NCI-H2081 (cell line): ENCODE measurements around the gene ELL2.
A peak's percentile ranks its signal among the peaks of the same experiment; 100 is the strongest.

Experiments used
- DNase-seq, 2 experiments: peaks; one replicate each; lab custom pipeline; 2025; lab: John Stamatoyannopoulos, UW

ELL2 gene

DNA sequence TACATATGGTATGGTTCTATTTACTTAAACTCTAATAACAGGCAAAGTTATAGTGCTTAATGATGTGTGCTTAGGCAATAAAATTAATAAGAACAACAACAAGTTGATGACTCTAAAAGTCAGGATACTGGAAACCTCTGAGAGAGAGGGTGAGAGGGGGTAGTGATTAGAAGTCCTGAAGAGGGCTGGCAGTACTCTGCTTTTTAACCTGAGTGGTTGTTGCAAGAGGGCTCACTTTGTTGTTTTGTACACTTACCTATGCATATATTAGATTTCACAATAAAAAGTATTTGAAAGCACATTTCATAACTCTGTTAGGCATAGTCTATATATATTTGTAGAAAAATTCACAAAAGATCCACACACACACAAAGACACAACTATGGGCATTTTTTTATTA lies 21.4 kb upstream of the ELL2 start:
- DNase-seq: no peak

DNA sequence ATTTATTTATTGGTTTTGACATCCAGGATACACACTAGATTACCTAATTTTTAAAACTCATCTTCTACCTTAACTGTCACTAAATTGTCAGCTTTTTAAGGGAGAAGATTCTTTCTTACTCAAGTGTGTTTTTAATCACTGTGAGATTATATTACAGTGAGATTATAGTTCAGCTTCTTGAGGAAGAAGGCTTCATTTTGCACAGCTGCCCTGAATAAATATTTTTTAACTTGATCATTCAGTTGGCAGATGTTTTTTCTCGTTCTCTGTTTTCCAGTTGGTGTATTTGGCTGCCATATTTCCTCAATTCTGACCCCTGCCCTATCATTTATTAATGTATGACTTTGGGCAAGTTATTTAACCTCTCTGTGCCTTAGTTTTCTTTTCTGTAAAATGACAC lies 15.0 kb upstream of the ELL2 start:
- DNase-seq: no peak

DNA sequence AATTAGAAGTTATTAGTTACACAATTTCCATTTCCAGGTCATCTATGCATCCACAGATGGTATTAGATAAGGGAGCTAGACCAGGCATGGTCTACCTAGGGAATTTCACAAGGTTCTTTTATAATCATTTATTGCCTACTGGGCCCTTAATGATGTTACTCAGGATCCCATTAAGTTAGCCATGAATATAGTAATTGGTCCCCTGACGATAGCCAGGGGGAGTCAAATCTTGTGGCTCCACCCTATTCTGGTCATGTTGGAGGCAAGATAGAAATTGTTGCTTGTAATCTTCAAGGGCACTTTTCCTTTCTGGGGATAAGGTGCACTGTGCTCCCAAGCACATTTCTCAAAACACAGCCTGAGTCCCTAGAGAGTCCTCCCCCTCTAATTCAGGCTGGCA lies 14.1 kb upstream of the ELL2 start:
- no peak for DNase-seq

DNA sequence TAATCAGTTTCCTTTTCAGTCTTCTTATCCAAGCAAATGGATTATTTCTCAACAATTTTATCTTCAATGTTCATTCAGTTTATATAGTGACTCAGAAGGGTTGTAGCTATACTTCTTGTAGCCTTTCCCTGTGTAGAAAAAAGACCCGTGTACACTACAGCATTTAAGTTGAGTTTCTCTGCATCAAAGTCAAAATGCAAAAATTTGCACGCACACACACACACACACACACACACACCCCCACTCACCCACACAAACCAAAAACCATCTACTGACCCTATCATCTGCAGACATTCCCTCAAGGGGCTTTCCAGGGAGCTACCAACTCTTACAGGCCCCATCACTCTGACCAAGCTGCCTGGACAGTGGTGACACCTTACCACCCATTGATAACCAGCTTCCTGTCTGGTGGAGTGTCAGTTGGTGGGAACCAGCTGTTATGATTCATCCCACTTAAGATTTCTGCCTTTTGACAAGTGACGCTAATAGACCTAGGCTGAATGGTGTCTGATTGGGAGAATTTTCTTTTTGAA lies 12.2 kb upstream of the ELL2 start:
- no peak for DNase-seq

DNA sequence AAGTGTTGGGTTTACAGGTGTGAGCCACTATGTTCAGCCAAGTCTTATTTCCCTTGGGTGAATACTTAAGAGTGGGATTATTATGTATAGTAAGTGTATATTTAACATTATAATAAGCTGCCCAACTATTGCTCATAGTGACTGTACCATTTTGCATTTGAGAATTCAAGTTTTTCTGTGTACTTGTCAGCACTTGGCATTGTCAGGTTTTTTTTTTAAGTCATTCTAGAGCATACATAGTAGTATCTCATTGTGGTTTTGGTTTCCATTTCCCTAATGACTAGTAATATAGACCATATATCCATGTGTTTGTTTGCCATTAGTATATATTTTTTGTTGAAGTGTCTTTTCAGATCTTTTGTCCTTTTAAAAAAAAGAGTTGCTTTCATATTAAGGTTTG lies 10.5 kb upstream of the ELL2 start:
- no peak for DNase-seq

- no peak for DNase-seq
These were observed 8.7 kb upstream of the ELL2 start for GRCh38 chr5:95970359-95970704.

- no peak for DNase-seq
These were observed 8.2 kb upstream of the ELL2 start for GRCh38 chr5:95969651-95970358.

- no peak for DNase-seq
These were observed 7.4 kb upstream of the ELL2 start for GRCh38 chr5:95969055-95969454.

DNA sequence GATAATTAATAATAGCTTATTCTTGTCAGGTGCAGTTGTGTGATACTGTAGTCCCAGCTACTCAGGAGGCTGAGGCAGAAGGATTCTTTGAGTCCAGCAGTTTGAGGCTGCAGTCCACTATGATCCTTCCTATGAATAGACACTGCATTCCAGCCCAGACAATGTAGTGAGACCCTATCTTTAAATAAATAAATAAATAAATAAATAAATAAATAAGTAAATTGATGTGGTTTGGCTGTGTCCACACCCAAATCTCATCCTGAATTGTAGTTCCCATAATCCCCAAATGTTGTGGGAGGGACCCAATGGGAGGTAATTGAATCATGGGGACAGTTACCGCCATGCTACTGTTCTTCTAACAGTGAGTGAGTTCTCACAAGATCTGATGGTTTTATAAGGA lies 5.6 kb upstream of the ELL2 start:
- DNase-seq: no peak

DNA sequence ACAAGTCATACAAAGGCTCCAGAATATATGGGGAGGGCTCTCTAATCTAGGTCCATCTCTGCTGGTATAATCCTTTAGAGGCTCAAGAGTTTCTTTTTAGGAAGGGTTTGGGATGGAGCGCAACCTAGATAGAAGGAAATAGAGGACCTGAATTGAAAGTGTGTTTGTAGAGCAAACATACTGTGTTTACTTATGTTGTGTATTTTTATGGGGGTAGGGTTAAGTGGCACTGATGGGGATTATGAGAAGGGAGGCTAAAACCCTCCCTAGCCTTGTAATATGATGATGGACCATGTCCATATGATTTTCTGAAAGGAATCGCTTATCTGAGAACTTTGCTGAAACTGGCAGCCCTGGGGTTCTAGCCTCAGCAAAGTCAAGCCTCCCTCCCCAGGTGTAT lies 4.4 kb upstream of the ELL2 start:
- peak in 1 of 2 experiments; percentile 24 for DNase-seq

DNA sequence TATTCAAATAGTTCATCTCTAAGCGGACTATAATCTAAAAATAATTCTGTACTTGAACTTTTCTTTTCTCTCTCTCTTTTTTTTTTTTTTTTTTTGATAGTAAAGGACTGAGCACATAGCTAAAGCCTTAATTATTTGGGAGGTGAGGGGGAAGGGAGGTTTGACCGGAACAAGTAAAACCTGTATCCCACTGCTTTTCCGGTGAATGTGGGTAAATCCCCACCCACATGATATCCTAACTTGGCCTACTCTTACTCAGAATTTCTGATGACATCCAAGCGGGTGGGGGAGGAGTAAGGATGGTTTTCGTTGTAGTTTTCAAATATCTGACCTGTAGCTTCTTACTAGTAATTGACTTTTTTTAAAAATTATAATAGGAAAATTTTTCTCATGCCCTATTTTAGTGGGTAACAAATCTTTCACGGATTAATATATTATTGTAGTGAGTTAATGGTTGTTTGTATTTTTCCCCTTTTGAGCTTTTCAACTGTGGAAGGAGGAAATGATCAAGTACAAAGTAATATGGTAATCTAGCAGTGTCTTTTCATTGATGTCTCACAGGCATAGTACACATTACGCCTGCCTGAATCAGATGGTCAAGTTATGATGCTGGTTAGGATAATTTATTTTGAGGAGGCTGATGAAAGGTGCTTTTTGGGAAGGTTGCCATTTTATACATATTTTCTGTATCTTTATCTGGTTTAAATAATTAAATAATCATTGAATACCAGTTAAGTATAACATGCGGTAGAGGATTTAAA lies 2.2 kb upstream of the ELL2 start:
- DNase-seq: no peak

DNA sequence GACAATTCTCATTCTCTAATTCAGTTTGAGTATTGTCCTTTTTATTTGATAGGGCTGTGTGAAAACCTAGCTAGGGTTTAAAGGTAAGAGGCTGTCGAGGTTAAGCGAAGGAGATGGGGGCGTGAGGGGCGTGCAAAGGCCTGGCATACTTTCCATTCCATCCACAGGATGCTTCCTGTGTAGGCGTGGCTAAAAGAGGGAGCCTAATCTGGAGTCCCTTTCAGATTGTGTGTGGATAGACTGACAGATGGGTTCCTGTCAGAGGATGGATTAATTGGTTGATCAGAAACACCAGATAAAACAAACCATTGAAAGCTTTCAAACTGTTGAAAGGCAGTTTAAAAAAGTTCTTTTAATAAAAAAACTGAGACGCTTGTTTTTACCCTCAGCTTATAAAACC lies 1.1 kb upstream of the ELL2 start:
- no peak for DNase-seq

DNA sequence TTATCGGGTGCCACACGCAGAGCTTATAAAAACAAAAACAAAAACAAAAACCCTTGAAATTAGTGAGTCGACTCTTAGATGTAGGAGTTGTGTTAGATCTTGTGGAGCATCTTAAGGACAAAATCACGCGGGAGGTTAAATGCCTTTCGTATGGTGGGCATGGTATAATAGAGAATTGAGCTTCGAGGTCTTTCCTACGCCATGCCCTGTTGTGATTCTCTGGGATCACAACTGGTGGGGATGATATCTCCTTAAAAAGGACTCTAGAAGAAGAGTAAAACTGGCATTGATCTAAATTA lies 773 bp upstream of the ELL2 start:
- DNase-seq: no peak

GRCh38 chr5:95960667-95961616 lies 709 bp downstream of the ELL2 start:
- peak; percentile 40 to 51 for DNase-seq

DNA sequence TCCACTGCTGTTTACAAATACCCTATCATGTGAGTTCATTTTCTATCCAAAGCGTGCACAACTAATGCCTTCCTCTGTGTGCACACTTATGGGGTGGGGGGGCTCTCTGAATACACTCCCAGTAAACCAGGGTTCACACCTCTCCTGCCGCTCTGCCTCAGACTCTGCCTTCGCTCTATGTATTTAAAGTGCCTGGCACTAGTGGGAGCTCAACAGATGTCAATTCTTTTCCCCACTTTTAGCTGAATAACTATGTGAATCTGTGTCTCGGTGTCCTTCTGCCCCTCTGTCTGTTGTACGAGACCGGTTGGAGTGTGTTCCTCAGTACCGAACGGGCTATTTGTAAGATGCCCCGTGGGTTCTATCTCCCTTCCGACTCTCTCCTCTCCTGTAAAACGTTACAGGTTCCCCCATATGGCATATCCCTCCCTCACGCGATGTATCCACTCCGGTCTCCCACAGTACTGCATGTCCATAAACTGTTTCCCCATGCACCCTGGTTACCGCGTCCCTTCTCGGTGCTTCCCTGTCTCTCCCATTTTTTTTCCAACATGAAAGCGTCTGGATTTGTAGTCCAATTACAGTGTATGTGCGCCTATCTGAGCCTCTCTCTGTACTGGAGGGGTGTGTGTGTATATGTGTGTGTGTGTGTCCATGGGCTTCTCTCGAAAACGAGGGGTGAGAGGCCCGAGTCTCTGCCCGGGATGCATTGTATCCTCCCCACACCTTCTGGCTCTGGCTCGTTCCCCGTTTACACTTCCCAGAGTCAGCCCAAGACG lies 1.6 kb downstream of the ELL2 start:
- DNase-seq: no peak

DNA sequence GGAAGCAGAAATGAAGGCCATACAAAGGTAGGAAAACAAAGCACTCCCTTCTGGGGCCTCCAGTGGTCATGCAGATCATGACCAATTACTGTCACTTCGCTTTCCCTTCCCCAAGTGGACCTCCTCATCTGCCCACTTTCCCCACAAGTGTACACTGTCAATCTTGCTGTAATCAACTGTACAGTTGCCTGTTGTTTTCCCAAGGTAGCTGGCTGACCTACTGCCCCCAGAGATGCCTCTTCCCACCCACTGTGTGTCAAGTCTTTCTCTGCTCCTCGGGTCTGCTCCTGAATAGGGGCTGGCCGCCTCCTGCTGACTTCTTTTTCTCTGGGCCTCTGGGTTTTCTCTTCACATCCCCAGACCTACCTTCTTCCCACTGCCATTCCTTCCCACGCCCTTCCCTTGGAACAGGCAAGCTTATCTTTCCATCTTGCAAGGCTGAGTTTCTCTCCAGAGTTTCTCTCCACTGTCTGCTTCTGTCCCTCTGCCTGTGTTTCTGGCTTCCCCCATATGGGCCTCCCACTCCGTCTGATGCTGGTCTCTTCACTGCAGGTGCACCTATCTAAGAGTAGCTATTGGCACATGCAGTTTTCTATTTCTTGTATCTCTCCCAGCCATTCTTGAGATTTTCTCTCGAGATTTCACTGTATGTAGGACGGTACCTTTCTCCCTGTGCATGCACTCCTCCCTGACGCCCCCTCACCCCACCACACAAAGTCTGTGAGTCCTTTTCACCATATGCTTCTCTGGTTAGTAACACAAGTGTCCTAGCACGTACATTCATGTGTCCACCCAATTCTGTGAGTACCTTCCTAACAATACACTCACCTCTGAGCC lies 2.4 kb downstream of the ELL2 start:
- no peak for DNase-seq

DNA sequence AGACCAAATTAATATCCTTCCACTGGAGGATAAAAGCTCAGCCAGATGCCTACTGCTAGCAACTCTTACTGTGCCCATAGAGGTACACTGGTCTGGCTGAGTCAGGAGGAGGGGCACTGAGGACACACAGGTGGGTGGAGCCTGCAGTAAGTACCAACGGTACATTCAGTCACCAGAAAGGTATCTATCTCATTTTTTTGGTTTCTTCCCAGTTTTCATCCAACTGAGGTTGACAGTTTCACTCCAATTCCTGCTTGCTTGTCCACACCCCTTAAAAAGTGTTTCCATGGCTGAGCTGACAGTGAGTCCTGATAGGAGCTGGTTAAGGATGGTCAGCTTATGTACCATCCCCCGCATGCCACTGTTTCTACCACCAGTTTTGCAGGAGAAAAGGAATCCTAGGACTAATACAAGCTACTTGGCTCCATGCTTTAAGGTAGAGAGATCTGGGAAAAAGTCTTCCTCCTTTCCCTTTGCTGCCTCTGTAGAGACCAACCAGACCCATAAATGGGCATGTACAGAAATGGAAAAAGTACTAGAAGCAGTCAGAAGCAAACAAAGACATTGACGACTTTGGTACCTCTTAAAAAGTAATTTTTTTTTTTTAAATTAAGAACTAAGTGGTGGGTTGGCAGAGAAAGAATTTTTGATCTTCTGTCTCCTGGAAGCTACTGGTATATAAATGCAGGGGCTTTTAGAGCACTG lies 3.2 kb downstream of the ELL2 start:
- DNase-seq: no peak

DNA sequence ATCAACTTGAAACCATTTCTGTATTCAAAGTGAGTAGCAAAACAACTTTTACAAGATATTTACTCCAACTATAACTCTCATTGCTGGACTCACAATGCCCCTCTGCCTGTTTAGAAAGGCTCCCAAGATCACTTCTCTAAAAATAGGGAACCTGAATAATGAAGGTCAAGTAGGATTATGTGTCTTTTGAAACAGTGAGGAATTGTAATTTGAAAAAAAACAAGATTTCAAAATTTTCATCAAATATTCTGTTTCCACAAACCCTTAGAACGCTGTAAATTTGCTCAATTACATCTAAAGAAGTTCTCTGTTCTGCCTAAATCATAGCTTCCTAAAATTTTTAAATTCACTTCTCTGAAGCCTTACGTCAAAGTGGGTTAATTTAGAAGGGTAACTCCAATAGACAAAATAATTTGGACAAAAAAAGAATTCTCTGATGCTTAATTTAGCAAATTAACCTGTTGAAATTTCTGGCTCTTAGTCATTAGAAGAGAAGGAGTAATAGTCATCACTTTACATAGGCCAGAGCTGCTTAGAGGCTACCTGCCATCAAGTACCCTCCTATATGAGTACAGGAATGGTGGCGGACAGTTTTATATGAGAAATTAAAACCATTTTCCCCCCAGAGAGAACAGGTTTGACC lies 4.0 kb downstream of the ELL2 start:
- no peak for DNase-seq

DNA sequence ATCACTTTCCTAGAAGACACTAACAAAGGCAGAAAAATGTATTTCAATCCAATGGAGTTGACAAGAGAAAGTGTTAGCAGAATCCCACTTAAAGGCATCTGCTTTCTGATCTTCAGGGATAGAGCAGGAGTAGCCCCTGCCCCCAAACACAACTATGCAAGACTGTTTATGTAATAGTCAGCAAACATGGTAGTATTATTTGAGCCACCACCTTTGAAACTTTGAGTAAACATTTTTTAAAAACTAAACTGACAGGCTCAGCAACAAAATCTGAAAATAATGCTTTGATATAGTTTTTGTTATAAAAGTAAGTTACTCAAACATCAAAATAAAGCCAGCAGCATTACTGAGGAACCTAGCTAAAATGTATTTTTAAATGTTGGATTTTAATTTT lies 4.8 kb downstream of the ELL2 start:
- no peak for DNase-seq
